Vagina (tissue), 2 donors: ENCODE results near the gene BEX4.

Experiments
- POLR2AphosphoS5 ChIP-seq, 2 donors: sonication (generic); formaldehyde crosslinking; IDR thresholded peaks; one replicate each; pipeline ENCODE4 v1.9.0; 2017; ENCODE audit warnings: antibody characterized with exemption in 2 of 2, mild to moderate bottlenecking in 2 of 2, low read depth in 1 of 2; ENCODE audit not compliant: insufficient read depth in 1 of 2
- TF ChIP-seq, protein P1 (sequence below), 3 experiments: fragments of 450-650 bp in 2 of 3; fragments of 200-600 bp in 1 of 3; sonication (generic) in 1 of 3; IDR thresholded peaks; one replicate each; pipeline ENCODE4 v1.5.1; 2017 to 2019; ENCODE audit warnings: antibody characterized with exemption in 3 of 3, mild to moderate bottlenecking in 2 of 3, moderate library complexity in 2 of 3

GRCh38 chrX:103236296-103236695 is 21.4 kb downstream of the BEX4 start:
- TF ChIP-seq, protein P1, sequence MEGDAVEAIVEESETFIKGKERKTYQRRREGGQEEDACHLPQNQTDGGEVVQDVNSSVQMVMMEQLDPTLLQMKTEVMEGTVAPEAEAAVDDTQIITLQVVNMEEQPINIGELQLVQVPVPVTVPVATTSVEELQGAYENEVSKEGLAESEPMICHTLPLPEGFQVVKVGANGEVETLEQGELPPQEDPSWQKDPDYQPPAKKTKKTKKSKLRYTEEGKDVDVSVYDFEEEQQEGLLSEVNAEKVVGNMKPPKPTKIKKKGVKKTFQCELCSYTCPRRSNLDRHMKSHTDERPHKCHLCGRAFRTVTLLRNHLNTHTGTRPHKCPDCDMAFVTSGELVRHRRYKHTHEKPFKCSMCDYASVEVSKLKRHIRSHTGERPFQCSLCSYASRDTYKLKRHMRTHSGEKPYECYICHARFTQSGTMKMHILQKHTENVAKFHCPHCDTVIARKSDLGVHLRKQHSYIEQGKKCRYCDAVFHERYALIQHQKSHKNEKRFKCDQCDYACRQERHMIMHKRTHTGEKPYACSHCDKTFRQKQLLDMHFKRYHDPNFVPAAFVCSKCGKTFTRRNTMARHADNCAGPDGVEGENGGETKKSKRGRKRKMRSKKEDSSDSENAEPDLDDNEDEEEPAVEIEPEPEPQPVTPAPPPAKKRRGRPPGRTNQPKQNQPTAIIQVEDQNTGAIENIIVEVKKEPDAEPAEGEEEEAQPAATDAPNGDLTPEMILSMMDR (IDR thresholded peaks at IDR 0.05): no peak
- TF ChIP-seq POLR2AphosphoS5 (IDR thresholded peaks at IDR 0.05; ENCODE audit: insufficient read depth in 1 of 2, low read depth in 1 of 2): no peak
